ENCODE results near the gene TMEM123.

TMEM123 gene

DNA sequence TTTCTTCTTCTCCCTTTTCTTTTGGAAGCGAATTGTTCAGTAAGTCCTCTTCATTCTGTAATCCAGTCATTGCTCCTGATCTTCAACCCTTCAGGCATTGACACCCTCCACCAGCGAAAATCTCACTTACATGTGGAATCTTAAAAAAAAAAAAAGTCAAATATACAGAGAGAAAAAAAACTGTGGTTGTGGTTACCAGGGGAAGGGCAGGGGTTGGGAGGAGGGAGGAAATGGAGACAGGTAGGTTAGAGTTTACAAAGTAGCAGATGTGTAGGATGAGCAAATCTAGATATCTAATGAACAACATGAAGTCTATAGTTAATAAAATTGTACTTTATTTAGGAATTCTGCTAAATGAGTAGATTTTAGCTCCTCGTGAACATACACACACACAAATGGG lies 17.7 kb upstream of the TMEM123 start:
- no peak for DNase-seq

DNA sequence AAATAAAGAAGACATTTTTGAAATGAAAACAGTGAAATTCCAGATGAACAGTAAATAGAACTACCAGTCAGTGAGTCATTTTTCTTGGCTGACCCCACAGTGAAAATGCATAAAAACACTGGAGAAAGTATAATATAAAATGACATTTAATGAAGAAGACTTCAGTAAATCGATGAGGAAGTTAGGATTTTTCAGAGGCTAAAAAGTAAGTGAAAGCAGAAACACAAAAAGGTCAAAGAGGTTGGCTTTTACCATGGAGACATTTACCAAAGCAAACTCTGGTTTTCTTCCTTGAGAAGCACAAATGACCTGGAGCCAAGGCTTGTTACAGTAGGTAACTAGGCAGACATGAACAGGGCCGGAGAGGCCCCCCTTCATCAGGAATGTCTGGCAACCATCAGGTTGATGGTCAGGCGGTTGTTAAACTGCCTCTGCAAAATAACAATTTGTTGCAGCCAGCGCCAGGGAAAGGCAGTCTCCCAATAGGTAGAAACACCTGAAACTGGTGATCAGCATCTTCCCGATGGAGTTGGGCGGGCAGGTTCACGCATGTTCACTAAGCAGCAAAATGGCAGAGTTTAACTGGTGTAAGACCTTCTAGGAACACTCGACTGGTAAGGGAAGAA lies 16.7 kb upstream of the TMEM123 start:
- DNase-seq = no peak

- no peak for DNase-seq
Observed at GRCh38 chr11:102468616-102469195, 16.1 kb upstream of the TMEM123 start.

GRCh38 chr11:102467853-102468580 lies 15.5 kb upstream of the TMEM123 start:
- DNase-seq = no peak

DNA sequence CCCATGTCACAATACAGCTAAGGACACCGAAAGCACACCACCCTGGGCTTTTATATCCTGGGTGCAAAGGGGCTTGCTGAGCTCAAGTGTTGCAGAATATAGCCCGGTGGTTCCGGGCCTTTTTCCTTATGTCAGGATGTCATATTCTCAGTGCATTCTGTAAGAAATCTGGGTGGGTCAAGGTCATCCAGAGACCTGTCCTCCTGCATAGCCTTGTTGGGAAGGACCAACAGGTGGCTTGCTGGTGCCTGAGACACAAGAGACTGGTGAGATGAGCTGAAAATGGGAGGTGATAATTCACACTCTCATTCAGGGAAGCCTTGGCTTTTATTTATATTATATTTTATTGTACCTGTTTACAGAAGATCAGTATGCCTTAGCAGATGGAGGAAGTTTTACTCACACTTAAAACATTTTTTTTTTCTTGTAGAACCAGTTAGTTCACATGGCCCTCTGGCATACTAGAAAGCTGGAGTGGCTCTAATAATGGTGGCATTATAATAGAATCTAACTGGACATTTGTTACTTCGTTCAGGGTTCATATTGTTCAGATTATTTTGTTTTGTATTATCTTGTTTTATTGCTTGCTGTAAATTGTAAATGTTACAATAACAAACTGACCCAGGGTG lies 14.6 kb upstream of the TMEM123 start:
- DNase-seq = no peak

- DNase-seq = no peak
Observed at GRCh38 chr11:102465696-102466095, 13.1 kb upstream of the TMEM123 start.

- DNase-seq = no peak
Observed at GRCh38 chr11:102464859-102465500, 12.4 kb upstream of the TMEM123 start.

GRCh38 chr11:102464037-102464436 lies 11.5 kb upstream of the TMEM123 start:
- no peak for DNase-seq

DNA sequence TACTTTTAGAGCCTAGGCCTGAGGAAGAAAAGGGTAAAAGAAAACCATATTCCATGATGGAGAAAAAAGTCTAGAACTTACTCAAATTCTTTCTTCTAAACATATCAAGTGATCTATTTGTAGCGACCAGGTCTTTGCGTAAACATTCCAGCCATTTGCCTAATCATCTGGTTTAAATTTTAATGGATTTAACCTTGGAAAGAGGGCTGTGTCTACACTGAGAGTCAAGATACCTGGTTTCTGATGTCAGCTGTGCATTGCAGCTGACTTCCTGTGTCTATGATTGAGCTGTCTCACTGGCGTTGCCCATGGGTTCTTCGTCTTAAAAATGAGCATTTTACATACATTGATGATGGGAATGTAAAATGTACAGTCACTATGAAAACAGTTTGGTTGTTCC lies 10.0 kb upstream of the TMEM123 start:
- DNase-seq = no peak

DNA sequence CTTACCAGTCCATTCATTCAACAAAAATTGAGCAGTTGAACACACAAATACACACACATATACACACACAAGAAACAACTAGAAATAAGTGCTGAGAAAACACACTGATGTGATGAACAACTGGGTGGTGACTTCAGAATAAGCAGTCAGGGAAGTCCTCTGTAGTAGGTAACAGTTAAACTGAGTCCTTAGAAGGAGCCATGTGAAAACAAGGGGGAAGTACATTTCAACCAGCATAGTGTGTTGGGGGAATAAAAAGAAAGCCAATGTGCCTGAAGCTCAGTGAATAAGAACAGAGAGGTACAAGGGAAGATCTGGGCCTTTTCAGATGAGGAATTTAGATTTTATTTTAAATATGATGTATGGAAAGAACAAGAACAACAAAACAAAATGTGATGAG lies 6.8 kb upstream of the TMEM123 start:
- no peak for DNase-seq

DNA sequence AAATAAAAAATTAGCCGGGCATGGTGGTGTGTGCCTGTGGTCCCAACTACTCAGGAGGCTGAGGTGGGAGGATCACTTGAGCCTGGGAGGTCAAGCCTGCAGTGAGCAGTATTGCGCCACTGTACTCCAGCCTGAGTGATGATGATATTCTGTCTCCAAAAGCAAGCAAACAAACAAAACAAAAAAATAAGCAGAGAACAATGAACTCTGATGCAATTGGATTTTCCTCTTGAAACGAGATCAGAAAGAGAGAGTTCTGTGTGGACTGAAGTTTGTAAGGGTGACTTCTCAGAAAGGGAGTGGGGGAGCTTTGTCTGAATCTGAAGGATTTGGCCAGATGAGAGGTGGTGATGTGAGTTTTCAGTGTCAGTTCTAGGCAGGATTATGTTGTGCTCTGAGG lies 6.0 kb upstream of the TMEM123 start:
- no peak for DNase-seq

DNA sequence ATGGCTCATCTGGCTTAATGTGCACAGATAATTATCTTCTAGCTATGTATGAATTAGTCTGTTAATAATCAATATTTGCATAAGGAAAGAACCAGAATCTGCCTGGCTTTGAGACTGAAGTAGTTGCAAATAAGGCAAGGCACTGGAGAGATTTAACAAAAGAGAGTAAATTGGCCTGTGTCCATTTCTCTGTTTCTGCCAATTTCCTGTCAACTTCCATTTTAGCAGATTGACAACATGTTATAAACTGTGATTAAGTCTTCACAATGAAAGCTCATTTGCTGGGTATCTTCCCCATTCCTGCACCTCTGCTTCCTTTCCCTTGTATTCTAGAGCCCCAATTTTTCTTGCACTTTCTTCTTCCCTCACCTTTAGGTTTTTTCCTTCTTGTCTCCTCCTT lies 5.3 kb upstream of the TMEM123 start:
- DNase-seq = peak; percentile 70

GRCh38 chr11:102457056-102457677 lies 4.6 kb upstream of the TMEM123 start:
- DNase-seq = no peak

GRCh38 chr11:102456381-102456780 lies 3.8 kb upstream of the TMEM123 start:
- no peak for DNase-seq

DNA sequence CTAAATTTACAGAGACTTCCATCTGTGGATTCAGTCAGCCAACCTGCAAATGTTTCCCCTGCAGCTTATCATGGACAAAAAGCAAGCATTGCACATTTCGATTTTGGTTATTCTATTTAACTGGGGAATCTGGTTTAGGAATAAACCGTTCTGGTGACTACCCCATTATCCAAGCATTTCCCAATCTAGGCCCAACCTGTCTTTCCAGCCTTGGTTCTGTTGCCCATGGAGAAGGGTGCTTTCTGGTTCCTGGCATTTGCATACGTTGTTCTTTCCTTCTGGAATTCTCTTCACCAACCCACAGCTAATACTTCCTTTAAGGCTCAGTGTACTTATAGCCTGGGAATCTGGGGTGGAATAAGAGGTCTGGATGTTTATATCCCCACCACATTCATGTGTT lies 1.4 kb upstream of the TMEM123 start:
- no peak for DNase-seq

DNA sequence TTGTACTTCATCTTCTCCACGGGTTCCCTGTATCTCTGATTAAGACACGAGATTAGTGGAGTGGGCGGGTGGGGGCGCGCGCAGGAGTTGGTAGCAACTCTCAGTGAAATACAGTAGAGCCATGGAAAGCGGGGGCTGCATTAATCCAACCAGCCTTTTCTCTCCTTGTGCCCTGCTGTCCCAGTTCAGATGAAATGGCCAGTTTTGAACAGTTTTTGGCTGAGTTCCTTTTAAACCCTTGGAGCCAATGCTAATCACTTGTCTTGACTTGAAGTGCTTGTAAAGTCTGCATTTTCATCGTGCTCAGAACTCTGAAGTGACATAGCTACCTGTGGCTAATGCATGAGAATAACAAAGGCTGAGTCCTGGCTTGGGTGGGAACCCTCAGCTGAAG lies 734 bp upstream of the TMEM123 start:
- no peak for DNase-seq

GRCh38 chr11:102451681-102452460 lies 694 bp downstream of the TMEM123 start:
- DNase-seq = peak; percentile 70

DNA sequence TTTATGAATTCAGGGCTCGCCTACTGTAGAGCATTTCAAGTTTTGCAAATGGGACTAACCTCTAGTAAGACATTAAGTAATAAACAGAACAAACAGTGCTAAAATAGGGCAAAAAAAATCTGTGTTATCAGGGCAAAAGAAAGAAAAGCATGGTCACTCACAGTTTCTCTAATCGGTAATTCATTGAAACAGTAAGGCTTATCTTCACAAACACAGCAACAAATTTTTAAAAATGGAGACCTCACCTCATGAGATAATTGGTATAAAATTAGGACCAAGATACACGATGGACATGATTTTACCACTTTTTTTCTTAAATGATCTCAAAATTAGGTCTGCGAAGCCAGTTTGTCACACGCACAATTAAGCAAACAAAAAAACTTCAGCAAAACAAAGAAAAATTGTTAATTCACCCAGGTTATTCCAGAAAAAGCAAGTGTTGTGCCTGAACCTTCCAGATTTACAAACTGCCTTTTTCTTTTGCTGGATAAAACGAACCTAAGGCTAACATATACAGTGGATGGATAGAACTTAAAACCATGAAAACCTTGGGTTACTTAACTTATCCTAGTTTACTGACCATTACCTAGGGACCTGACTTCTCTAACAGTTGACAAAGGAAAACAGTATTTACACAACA lies 1.4 kb downstream of the TMEM123 start:
- DNase-seq = no peak

GRCh38 chr11:102449651-102450570 lies 2.7 kb downstream of the TMEM123 start:
- no peak for DNase-seq

- no peak for DNase-seq
Observed at GRCh38 chr11:102448869-102449224, 3.7 kb downstream of the TMEM123 start.

Measured in NCI-H774 (cell line).